Epithelial cell of prostate (primary cell): Measurements from ENCODE around the gene HOXC4.
"Not testable (repeated sequence)": the region's sequence is repeated elsewhere in the genome, so short reads cannot be mapped to it uniquely, and the experiment has no call there.

Experiments used
- DNase-seq: peaks from one replicate; pipeline ENCODE4 v3.0.0-alpha.2; 2011; ENCODE audit warnings: low read depth, low spot score
- H3K27ac ChIP-seq: fragments of 450-650 bp; 2 replicates; pipeline ENCODE4 v1.5.1; 2017; ENCODE audit warnings: mild to moderate bottlenecking

HOXC4 gene

DNA sequence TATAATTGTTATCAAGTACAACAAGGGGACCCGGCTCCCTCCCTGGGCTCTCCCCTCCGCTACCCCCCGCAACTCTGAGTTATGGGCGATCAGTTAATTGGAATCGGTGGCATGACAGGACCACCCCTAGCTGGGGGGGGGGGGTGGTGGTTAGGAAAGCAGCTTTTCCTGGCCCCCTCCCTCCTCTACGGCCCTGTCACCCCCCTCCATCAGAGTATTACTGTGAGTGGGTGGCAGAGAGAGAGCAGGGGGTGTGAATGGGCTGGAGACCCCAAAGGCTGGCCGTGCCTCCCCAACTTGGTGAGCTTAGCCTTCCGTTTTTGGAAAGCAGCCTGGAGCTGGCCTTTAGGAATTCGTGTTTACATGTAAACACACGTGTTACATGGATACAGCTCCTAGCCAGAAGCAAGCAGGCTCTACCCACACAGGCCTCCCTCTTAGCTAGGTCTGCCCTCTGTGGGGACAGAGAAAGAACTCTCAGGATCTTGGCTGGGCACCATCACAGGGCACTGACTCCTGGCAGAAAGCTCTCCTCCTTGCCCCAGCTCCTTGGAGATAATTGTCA is 1.1 kb upstream of the HOXC4 start:
- no peak overlapping the region for H3K27ac ChIP-seq
- no peak for DNase-seq

DNA sequence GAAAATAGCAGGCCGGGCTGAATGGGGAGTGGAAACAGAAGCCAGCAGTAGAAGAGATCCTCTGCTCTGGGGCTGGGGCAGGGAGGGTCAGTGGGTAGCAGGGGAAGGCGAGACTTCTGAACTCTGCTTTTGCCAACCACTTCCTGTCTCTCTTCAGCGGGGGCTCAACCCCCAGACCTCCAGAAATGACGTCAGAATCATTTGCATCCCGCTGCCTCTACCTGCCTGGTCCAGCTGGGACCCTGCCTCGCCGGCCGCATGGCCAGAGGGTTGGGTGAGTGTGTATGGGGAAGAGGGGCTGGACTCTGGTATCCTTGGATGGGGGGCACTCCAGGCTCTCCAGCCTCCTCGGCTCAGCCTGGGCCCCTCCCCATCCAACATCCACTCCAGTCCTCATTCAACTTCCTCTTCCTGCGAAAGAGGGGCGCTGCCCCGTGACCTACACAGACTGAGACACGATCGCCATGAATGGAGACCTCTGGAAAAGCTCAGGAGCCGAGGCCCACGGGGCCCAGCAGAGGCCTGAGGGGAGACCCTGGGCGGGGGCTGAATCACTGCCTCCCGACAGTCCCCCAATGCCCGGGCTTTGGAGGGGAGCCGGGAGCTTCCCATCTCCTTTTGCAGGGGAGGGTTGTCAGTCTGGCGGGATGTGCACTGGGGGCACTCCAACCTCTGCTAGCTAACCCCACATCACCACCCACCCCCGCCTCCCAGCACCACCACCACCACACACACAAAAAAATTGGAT is 458 bp upstream of the HOXC4 start:
- DNase-seq, result no peak
- H3K27ac ChIP-seq, result no peak overlapping the region

DNA sequence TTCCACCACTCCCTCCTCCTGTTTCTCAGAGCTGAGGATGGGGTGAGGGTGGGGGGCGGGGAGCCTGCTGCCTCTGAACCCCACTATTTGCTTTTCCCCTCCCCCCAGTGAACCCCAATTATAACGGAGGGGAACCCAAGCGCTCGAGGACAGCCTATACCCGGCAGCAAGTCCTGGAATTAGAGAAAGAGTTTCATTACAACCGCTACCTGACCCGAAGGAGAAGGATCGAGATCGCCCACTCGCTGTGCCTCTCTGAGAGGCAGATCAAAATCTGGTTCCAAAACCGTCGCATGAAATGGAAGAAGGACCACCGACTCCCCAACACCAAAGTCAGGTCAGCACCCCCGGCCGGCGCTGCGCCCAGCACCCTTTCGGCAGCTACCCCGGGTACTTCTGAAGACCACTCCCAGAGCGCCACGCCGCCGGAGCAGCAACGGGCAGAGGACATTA is 1.1 kb downstream of the HOXC4 start:
- no peak overlapping the region for H3K27ac ChIP-seq
- DNase-seq, result no peak

DNA sequence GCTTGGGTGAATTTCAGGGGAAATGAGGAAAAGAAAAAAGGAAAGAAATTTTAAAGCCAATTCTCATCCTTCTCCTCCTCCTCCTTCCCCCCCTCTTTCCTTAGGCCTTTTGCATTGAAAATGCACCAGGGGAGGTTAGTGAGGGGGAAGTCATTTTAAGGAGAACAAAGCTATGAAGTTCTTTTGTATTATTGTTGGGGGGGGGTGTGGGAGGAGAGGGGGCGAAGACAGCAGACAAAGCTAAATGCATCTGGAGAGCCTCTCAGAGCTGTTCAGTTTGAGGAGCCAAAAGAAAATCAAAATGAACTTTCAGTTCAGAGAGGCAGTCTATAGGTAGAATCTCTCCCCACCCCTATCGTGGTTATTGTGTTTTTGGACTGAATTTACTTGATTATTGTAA is 1.9 kb downstream of the HOXC4 start:
- DNase-seq, result no peak
- H3K27ac ChIP-seq, result no peak overlapping the region

DNA sequence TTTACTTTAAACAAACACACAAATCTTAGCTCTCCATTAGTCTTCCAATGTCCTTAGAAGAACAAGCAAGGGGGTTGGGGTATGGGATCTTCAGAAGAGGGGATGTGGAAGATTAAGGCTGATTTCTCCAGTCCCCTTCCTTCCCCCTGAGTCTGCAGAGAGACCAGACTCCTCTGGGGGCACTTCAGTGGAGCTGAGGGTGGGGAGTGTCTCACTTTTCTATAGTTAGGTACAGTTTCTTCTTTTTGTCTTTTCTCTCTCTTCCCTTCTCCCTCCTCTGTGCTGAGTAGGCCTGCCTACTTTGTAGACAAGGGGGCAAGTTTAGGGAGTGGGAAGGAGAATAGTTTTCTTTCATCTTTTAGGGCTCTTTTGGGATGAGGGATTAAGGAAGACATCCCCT is 2.5 kb downstream of the HOXC4 start:
- no peak overlapping the region for H3K27ac ChIP-seq
- DNase-seq, result no peak

DNA sequence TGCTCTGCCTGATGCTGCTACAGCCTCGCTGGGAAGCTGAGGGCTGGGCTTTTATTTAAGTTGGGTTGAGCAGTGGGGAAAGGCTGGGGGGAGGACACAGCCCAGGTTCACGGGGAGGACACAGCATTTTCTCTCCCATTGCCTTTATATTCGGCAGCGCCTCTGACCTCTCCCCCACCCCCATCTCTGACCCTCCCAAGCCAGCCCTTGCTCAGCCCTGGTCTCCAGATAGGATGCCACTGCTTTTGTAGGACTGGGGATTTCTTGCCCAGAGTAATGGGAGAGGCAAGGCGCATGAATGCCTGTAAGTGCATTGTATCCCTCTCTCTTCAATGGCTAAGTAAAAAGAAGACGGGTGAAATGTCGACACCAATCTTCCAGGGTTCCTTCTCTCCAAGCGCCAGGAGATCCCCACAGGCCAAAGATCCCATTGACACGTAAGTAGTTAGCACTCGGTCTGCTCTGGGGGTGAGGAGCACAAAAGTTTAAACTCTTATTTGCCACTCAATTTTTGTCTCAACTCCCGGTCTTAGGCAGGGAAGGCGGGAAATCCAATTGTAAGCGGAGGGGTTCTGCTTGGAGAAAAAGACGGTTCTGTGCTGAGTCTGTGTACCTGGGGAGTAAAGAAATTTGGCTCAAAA is 4.6 kb downstream of the HOXC4 start:
- no peak overlapping the region for H3K27ac ChIP-seq
- DNase-seq, result no peak

DNA sequence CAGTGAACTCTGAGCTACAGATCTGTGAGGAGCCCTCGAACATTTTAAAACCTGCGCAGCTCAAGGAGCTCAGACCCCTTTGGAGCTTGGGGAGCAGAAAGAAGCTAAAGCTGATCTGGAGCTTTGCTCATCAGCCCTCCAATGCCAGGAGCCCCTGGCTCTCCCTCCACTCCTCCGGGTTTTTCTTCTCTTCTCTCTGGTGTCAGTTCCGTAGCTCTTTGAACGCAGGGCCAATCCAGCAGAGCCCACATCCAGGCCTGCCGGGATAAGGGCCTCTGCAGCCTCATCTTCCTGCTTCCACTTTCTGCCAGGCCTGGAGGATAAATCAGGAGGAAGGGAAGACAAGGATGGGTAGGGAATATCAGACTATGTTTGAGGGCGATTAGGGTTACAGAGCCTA is 6.0 kb downstream of the HOXC4 start:
- no peak for DNase-seq

DNA sequence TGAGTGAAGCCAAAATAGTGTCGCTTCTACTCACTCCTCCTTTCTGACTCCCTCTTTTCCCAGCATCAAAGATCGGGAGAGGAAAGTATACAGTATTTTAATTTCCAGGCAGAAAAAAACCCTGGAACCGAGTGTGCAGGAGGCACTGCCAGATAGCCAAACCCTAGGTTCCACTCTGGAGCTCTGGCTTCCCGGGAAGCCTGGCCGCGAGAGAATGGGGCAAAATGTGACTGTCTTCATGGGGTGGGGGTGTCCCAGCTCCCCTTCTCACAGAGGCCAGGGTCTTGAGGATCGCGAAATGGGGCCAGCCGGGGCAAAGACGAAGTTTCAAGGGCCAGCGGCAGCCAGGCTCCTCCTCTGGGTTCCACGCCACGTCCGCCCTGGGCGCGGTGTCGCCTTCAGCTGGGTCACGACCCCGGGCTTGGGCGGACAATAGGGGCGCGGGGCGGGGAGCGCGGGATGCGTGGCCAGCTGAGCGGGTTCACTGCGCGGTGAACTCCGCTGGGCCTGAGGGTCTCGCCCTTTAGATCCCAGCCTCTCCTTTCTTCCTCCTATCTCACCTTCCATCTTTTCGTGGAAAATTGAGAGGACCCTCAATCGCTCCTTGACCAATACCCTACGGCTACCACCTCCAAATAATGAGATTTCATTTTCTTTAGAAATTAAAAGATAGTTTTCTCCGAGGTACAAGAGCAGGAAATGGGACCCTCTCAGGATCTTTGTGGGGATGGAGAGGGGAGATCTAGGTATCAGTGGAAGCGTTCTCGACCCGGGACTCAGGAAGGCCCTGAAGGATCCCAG is 6.7 kb downstream of the HOXC4 start:
- DNase-seq, result no peak
- H3K27ac ChIP-seq, result no peak overlapping the region

More for the DNA sequence above, 6.0 kb downstream of the HOXC4 start:
- H3K27ac ChIP-seq, result no peak overlapping the region

DNA sequence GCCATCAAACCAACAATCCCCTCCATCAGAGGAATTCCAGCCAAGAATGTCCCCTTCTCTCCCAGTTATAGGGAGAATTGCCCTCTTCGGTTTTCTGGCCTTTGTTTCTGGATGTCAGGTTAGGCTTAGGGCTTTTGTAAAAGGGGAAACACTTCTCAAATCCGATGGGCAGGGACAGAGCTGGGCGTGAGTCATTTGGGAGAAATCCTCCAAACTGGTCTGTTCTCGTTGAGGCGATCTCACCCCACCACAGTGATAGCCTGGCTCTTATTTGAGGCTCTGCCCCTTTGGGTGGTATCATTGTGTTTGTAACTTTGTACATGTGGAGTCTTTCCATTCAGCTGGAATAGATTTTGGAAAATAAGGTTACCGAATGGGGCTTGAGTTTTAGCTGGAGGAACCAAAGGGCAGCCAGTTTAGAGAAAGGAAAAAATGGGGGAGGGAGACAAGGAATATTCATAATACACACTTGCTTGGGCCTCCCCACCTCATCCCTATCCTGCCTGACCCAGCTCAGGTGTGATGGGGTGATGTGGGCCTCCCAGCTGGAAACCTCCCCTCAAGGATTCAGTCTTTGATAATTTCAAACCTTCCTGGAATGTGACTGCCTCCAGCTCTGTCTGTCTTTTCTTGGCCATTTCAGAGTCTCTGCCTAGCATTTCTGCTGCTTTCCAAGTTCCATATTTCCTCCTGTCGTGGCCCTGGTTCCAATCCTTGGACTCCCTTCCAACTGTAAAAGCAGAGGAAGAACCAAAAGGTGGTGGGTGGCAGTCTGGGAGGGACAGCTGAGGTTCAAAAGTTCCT is 7.5 kb downstream of the HOXC4 start:
- no peak for DNase-seq
- no peak overlapping the region for H3K27ac ChIP-seq

DNA sequence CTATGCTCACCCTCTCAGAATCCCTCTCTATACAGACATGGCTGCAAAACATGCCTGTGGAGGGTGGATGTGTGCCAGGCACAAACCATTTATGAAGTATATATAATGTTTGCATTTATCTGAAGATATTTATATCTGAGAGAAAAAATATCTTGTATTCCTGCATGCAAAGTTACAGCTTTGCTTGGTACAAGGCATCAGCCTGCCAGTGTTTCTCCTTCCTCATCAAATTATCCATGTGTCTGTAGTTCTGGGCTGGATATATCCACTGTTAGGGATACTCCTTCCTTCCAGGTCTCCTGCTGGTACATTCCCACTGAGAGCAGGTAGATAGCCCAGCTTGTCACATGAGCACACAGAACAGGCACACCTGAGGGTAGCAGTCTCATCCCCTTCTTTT is 12.0 kb downstream of the HOXC4 start:
- no peak for DNase-seq
- H3K27ac ChIP-seq, result no peak overlapping the region

DNA sequence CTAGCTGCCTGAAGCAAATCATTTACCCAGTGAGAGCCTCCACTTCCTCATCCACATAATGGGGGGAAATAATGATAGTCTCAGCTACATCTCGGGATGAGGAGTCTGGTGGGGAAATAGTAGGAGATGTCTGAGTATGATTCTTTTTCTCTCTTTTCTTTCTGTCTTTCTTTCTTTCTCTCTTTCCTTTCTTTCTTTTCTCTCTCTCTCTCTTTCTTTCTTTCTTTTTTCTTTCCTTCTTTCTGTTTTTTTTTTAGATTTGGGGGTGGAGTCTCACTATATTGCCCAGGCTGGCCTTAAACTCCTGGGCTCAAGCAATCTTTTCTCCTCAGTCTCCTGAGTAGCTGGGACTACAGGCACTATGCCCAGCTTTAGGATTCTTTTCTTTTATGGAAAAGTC is 12.8 kb downstream of the HOXC4 start:
- H3K27ac ChIP-seq, result no peak overlapping the region
- no peak for DNase-seq

DNA sequence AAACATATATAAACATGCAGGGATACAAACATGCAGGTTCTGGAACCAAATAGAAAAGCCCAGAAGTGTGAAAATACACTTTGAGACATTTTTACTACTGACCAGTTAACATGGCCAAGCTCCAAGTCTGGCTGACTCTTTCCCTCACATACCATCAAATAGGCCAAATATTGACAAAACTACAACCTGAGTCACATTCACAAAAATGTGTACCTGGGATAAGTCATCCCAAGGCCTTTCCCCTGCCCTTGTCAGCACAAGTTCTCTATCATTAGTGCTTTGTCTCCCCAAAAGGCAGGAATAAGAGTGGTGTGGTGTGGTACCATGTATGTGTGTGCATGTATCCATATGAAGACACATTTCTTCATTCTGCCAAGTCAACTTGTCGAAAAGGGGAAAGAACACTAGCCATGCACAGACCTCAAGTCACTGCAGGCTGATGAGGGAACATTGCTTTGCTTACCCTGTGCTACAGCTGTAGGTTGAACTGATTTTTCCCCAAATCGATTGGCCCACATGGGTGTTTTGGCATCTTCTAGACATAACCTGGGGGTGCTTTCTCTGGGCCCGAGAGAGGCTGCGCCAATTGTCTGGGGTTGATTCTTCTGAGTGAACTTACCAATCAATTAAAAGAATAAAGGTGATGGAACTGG is 14.9 kb downstream of the HOXC4 start:
- DNase-seq, result no peak
- no peak overlapping the region for H3K27ac ChIP-seq

DNA sequence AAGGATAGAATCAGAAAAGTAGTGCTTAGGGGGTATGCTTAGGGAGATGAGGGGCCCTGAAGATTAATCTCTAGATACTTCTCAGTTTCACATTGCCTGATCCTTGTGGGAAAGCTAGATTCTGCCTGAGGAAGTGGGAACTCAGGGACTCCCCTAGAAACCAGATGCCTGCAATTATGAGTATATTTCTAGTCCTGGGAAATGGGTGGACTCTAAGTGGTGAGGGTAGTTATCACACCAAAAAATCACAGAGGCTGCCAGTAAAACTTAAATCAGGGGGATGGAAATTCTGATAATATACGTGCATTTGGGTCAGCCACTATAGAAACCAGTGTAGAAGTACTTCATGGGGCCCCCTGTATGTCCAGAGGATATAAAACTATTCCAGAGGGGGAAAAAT is 18.3 kb downstream of the HOXC4 start:
- H3K27ac ChIP-seq, result no peak overlapping the region
- no peak for DNase-seq

DNA sequence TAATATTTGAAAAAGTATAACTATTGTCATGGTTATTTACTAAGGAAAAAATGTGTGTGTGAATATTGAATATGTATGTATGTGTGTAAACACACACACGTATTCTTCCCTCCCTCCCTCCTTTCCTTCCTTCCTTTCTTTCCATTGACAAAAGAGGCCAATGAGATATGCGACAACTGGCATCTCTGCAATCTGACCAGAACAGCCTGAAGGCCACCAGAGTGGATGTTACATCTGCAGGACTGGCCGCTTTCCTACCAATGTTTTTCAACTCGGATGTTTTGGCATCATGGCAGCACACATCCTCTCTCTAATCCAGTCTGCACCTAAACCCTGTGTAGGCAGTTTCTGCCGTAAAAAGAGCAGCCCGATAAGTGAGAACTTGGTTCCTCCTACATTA is 20.7 kb downstream of the HOXC4 start:
- DNase-seq, result no peak
- no peak overlapping the region for H3K27ac ChIP-seq

DNA sequence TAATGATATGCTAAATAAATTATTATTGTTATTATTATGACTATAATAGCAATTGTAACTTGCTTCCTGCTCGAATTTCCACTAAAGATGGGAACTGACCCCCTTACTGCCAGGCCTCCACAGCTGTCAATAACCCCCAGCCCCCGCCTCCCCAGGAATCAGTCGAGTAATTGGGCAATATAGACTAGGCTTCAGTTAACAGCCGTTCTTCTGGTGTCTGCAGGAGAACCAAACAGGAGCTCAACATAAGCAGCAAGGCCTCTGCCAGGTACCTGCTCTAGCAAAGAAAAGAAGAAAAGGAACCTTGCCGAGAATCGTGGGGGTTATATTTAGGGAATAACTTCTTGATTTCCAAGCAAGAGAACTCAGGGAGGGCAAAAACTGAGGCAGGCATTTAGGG is 21.8 kb downstream of the HOXC4 start:
- H3K27ac ChIP-seq, result no peak overlapping the region
- DNase-seq, result no peak

DNA sequence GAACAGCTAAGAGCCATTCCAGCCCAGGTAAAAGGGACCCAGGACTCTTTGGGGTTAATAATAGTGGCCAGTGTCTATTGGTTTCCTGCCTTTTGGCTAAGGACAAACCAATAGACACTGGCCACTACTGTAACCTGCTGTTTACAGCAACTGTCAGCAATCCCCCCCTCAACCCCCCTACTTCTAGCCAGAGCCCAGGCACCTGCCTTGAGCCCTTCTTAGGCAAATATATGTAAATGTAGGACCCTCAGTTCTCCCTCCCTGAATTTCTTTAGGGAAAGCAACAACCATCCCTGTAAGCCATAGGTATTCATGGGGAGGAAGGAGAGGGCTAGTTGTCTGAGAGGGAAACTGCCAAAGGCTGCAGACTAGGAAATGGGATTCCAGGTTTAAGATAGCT is 22.3 kb downstream of the HOXC4 start:
- no peak overlapping the region for H3K27ac ChIP-seq
- DNase-seq, result no peak

DNA sequence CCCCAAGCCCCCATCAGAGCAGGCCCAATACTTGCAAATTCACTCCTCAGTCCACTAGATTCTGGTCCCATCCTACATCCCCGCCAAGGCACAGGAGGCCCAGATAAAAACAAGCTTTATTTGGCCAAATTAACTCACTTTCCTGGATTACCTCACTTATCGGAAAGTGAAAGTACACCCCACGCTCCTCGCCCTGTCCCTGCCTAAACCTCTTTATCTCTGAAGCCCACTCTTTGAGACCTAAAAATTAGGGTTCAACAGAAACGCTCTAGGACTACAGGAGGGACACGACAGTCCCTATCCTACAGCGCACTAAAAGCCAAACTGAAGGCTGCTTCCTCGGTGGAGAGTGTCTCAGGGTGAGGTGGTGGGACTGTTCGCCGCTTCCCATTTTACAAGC is 24.2 kb downstream of the HOXC4 start:
- H3K27ac ChIP-seq, DNase-seq: not testable (repeated sequence)

DNA sequence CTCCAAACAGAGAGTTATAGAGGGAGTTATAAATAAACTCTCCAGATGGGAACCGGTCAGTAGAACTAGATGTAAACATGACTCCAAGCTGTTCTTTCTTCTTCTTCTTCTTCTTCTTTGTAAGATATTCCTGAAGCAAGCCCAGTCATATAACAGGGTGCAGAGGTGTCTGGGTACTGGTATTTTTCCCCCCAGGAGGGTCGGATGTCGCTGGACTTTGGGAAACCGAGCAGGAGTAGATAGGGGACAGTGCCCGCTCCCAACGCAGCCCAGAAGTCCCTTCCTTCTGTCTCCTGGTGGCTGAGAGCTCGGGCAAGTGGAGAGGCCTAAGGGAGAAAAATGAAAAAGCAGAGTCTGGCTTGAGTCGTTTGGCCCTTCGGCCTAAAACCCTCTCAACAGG is 25.5 kb downstream of the HOXC4 start:
- H3K27ac ChIP-seq, DNase-seq: not testable (repeated sequence)

DNA sequence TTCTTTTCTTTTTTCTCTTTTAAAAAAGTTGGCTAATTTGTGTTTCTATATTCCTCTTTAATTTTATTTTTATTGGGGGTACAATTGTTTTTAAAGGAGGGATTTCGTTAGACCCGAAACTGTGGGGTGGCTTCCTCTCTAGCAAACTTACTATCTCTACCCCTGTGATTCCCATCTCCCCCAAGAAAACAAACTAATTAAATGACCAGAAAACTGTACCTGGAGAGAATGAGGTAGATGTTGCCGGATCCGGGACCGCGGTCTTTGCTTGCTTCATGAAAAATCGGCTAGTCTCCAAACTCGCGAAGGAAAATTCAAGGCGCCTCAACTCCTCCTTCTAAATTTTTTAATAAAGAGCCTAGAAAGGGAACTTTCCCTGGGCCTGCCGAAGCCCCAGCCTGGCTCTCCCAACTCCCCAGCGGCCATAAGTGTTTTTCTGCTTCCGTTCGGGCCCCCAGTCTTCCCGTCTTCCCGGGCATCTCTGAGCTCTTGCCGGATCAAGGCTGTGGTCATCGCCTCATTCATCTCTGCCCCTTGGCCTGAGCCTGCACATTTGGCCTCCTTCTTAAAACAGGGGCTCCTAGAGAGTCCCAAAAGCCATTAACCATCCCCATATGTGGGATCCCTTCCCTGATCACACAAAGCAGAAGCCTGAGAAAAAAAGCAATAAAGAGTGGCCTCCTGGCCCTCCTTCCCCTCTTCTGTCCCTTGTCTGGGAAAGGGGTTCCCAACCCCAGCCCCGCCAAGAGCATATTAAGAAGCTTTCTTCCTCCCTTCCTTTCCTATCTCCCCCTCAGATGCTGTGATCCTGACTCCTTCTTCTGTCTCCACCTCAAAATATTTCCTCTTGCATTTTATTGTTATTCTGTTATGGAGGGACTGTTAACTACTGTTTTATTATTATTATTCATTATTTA is 26.6 kb downstream of the HOXC4 start:
- DNase-seq, H3K27ac ChIP-seq: not testable (repeated sequence)
